ENCODE results near the gene SSUH2. TPM values are rescaled to one million over a fixed set of nuclear protein-coding genes. Genes with fewer than 3 reads are reported as not detected.

Gene SSUH2
- total and polyA plus RNA-seq, 4 donors = 0.79 to 2.3 (median 1.2) TPM

- Histone ChIP-seq H3K9me3 (ENCODE audit: control insufficient read depth, insufficient read depth, low read length) (no peaks in the 10 kb centered on the region), H3K27me3 (ENCODE audit: control insufficient read depth, insufficient read depth, low read length) (no peaks in the 10 kb centered on the region), H3K4me1 (ENCODE audit: control insufficient read depth, insufficient read depth, low read length) (peaks cover 3% of the 10 kb centered on the region), H3K4me3 (ENCODE audit: low read depth, low read length) (no peak overlapping the region), H3K36me3 (ENCODE audit: control insufficient read depth, insufficient read depth, low read length) (no peaks in the 10 kb centered on the region), H3K27ac (ENCODE audit: low read depth, low read length) (no peak overlapping the region)
- 95% methylated on average over 4 of the region's 7 CpGs for WGBS (ENCODE audit: insufficient coverage)
- no peak for DNase-seq (ENCODE audit: low read depth in 4 of 6, low spot score in 6 of 6)
These were observed 12.0 kb downstream of the SSUH2 start for GRCh38 chr3:8632402-8633237.

GRCh38 chr3:8631661-8632060 is 12.9 kb downstream of the SSUH2 start:
- no peaks in the 10 kb centered on the region for H3K9me3 ChIP-seq (ENCODE audit: control insufficient read depth, insufficient read depth, low read length)
- no peaks in the 10 kb centered on the region for H3K27me3 ChIP-seq (ENCODE audit: control insufficient read depth, insufficient read depth, low read length)
- H3K4me1 ChIP-seq (ENCODE audit: control insufficient read depth, insufficient read depth, low read length) = peaks cover 3% of the 10 kb centered on the region
- WGBS (ENCODE audit: insufficient coverage) = 58% methylated on average over 4 of the region's 4 CpGs
- DNase-seq (ENCODE audit: low read depth in 4 of 6, low spot score in 6 of 6) = no peak
- no peaks in the 10 kb centered on the region for H3K36me3 ChIP-seq (ENCODE audit: control insufficient read depth, insufficient read depth, low read length)
- H3K27ac ChIP-seq (ENCODE audit: low read depth, low read length) = no peak overlapping the region
- H3K4me3 ChIP-seq (ENCODE audit: low read depth, low read length) = no peak overlapping the region

- no peaks in the 10 kb centered on the region for H3K27me3 ChIP-seq (ENCODE audit: control insufficient read depth, insufficient read depth, low read length)
- no peak overlapping the region for H3K27ac ChIP-seq (ENCODE audit: low read depth, low read length)
- no peak overlapping the region for H3K4me3 ChIP-seq (ENCODE audit: low read depth, low read length)
- no peak for DNase-seq (ENCODE audit: low read depth in 4 of 6, low spot score in 6 of 6)
- WGBS (ENCODE audit: insufficient coverage) = 92% methylated on average over 4 of the region's 16 CpGs
- peaks cover 3% of the 10 kb centered on the region for H3K4me1 ChIP-seq (ENCODE audit: control insufficient read depth, insufficient read depth, low read length)
- no peaks in the 10 kb centered on the region for H3K36me3 ChIP-seq (ENCODE audit: control insufficient read depth, insufficient read depth, low read length)
- H3K9me3 ChIP-seq (ENCODE audit: control insufficient read depth, insufficient read depth, low read length) = no peaks in the 10 kb centered on the region
These were observed 15.2 kb downstream of the SSUH2 start for GRCh38 chr3:8629151-8630021.

- 90% methylated on average over 5 of the region's 5 CpGs for WGBS (ENCODE audit: insufficient coverage)
- no peaks in the 10 kb centered on the region for H3K9me3 ChIP-seq (ENCODE audit: control insufficient read depth, insufficient read depth, low read length)
- DNase-seq (ENCODE audit: low read depth in 4 of 6, low spot score in 6 of 6) = no peak
- H3K4me1 ChIP-seq (ENCODE audit: control insufficient read depth, insufficient read depth, low read length) = peaks cover 11% of the 10 kb centered on the region
- no peak overlapping the region for H3K27ac ChIP-seq (ENCODE audit: low read depth, low read length)
- H3K27me3 ChIP-seq (ENCODE audit: control insufficient read depth, insufficient read depth, low read length) = no peaks in the 10 kb centered on the region
- no peaks in the 10 kb centered on the region for H3K36me3 ChIP-seq (ENCODE audit: control insufficient read depth, insufficient read depth, low read length)
- H3K4me3 ChIP-seq (ENCODE audit: low read depth, low read length) = no peak overlapping the region
These were observed 16.6 kb downstream of the SSUH2 start for GRCh38 chr3:8627949-8628348.

GRCh38 chr3:8627201-8627940 is 17.2 kb downstream of the SSUH2 start:
- H3K4me1 ChIP-seq (ENCODE audit: control insufficient read depth, insufficient read depth, low read length) = peaks cover 17% of the 10 kb centered on the region
- H3K27me3 ChIP-seq (ENCODE audit: control insufficient read depth, insufficient read depth, low read length) = no peaks in the 10 kb centered on the region
- no peaks in the 10 kb centered on the region for H3K36me3 ChIP-seq (ENCODE audit: control insufficient read depth, insufficient read depth, low read length)
- WGBS (ENCODE audit: insufficient coverage) = 92% methylated on average over 19 of the region's 19 CpGs
- no peak for DNase-seq (ENCODE audit: low read depth in 4 of 6, low spot score in 6 of 6)
- H3K9me3 ChIP-seq (ENCODE audit: control insufficient read depth, insufficient read depth, low read length) = no peaks in the 10 kb centered on the region
- H3K27ac ChIP-seq (ENCODE audit: low read depth, low read length) = no peak overlapping the region
- no peak overlapping the region for H3K4me3 ChIP-seq (ENCODE audit: low read depth, low read length)

- no peak for DNase-seq (ENCODE audit: low read depth in 4 of 6, low spot score in 6 of 6)
- Histone ChIP-seq H3K4me1 (ENCODE audit: control insufficient read depth, insufficient read depth, low read length) (peaks cover 17% of the 10 kb centered on the region), H3K27ac (ENCODE audit: low read depth, low read length) (no peak overlapping the region), H3K27me3 (ENCODE audit: control insufficient read depth, insufficient read depth, low read length) (no peaks in the 10 kb centered on the region), H3K4me3 (ENCODE audit: low read depth, low read length) (no peak overlapping the region), H3K9me3 (ENCODE audit: control insufficient read depth, insufficient read depth, low read length) (no peaks in the 10 kb centered on the region), H3K36me3 (ENCODE audit: control insufficient read depth, insufficient read depth, low read length) (no peaks in the 10 kb centered on the region)
- 100% methylated on average over 3 of the region's 3 CpGs for WGBS (ENCODE audit: insufficient coverage)
These were observed 18.6 kb downstream of the SSUH2 start for GRCh38 chr3:8625991-8626390.

GRCh38 chr3:8624612-8625011 is 20.0 kb downstream of the SSUH2 start:
- no peak for DNase-seq (ENCODE audit: low read depth in 4 of 6, low spot score in 6 of 6)

GRCh38 chr3:8623741-8624140 is 20.9 kb downstream of the SSUH2 start:
- H3K27ac ChIP-seq (ENCODE audit: low read depth, low read length) = no peak overlapping the region
- no peaks in the 10 kb centered on the region for H3K27me3 ChIP-seq (ENCODE audit: control insufficient read depth, insufficient read depth, low read length)
- WGBS (ENCODE audit: insufficient coverage) = 88% methylated on average over 14 of the region's 14 CpGs
- H3K4me3 ChIP-seq (ENCODE audit: low read depth, low read length) = no peak overlapping the region
- H3K9me3 ChIP-seq (ENCODE audit: control insufficient read depth, insufficient read depth, low read length) = peaks cover 1% of the 10 kb centered on the region
- H3K36me3 ChIP-seq (ENCODE audit: control insufficient read depth, insufficient read depth, low read length) = no peaks in the 10 kb centered on the region
- DNase-seq (ENCODE audit: low read depth in 4 of 6, low spot score in 6 of 6) = no peak
- H3K4me1 ChIP-seq (ENCODE audit: control insufficient read depth, insufficient read depth, low read length) = peaks cover 17% of the 10 kb centered on the region

More at GRCh38 chr3:8624612-8625011, 20.0 kb downstream of the SSUH2 start:
- 97% methylated on average over 7 of the region's 7 CpGs for WGBS (ENCODE audit: insufficient coverage)
- no peaks in the 10 kb centered on the region for H3K27me3 ChIP-seq (ENCODE audit: control insufficient read depth, insufficient read depth, low read length)
- H3K4me3 ChIP-seq (ENCODE audit: low read depth, low read length) = no peak overlapping the region
- no peak overlapping the region for H3K27ac ChIP-seq (ENCODE audit: low read depth, low read length)
- no peaks in the 10 kb centered on the region for H3K36me3 ChIP-seq (ENCODE audit: control insufficient read depth, insufficient read depth, low read length)
- H3K4me1 ChIP-seq (ENCODE audit: control insufficient read depth, insufficient read depth, low read length) = peaks cover 17% of the 10 kb centered on the region
- no peaks in the 10 kb centered on the region for H3K9me3 ChIP-seq (ENCODE audit: control insufficient read depth, insufficient read depth, low read length)

GRCh38 chr3:8622873-8623691 is 21.5 kb downstream of the SSUH2 start:
- H3K9me3 ChIP-seq (ENCODE audit: control insufficient read depth, insufficient read depth, low read length) = peaks cover 1% of the 10 kb centered on the region
- no peaks in the 10 kb centered on the region for H3K36me3 ChIP-seq (ENCODE audit: control insufficient read depth, insufficient read depth, low read length)
- H3K27ac ChIP-seq (ENCODE audit: low read depth, low read length) = no peak overlapping the region
- 51% methylated on average over 24 of the region's 24 CpGs for WGBS (ENCODE audit: insufficient coverage)
- no peaks in the 10 kb centered on the region for H3K27me3 ChIP-seq (ENCODE audit: control insufficient read depth, insufficient read depth, low read length)
- peaks cover 17% of the 10 kb centered on the region for H3K4me1 ChIP-seq (ENCODE audit: control insufficient read depth, insufficient read depth, low read length)
- H3K4me3 ChIP-seq (ENCODE audit: low read depth, low read length) = no peak overlapping the region
- DNase-seq (ENCODE audit: low read depth in 4 of 6, low spot score in 6 of 6) = peak in 5 of 6 donors; percentile 58 to 92 (median 68)
